ENCODE data around the gene EMILIN2.

Gene EMILIN2

GRCh38 chr18:2879889-2880288 lies 33.1 kb downstream of the EMILIN2 start:
- no peak for DNase-seq

- no peak for DNase-seq
These were observed 33.7 kb downstream of the EMILIN2 start for GRCh38 chr18:2880473-2880872.

- no peak for DNase-seq
These were observed 34.5 kb downstream of the EMILIN2 start for GRCh38 chr18:2881088-2881839.

GRCh38 chr18:2881840-2882195 lies 35.0 kb downstream of the EMILIN2 start:
- DNase-seq = no peak

- DNase-seq = no peak
These were observed 35.4 kb downstream of the EMILIN2 start for GRCh38 chr18:2882201-2882600.

- peak; percentile 40 for DNase-seq
These were observed 36.4 kb downstream of the EMILIN2 start for GRCh38 chr18:2883076-2883735.

- DNase-seq = no peak
These were observed 38.0 kb downstream of the EMILIN2 start for GRCh38 chr18:2884706-2885285.

GRCh38 chr18:2887470-2887869 lies 40.7 kb downstream of the EMILIN2 start:
- no peak for DNase-seq

GRCh38 chr18:2889761-2890192 lies 43.0 kb downstream of the EMILIN2 start:
- no peak for DNase-seq

GRCh38 chr18:2890606-2891005 lies 43.8 kb downstream of the EMILIN2 start:
- no peak for DNase-seq

- DNase-seq = peak; percentile 31
These were observed 45.0 kb downstream of the EMILIN2 start for GRCh38 chr18:2891526-2892431.

GRCh38 chr18:2893056-2893455 lies 46.2 kb downstream of the EMILIN2 start:
- DNase-seq = no peak

- DNase-seq = no peak
These were observed 46.9 kb downstream of the EMILIN2 start for GRCh38 chr18:2893676-2894075.

GRCh38 chr18:2894131-2894840 lies 47.5 kb downstream of the EMILIN2 start:
- DNase-seq = no peak

GRCh38 chr18:2894841-2895370 lies 48.1 kb downstream of the EMILIN2 start:
- no peak for DNase-seq

GRCh38 chr18:2895391-2895790 lies 48.6 kb downstream of the EMILIN2 start:
- no peak for DNase-seq

GRCh38 chr18:2896990-2897389 lies 50.2 kb downstream of the EMILIN2 start:
- no peak for DNase-seq

- no peak for DNase-seq
These were observed 50.8 kb downstream of the EMILIN2 start for GRCh38 chr18:2897448-2898185.

- DNase-seq = no peak
These were observed 51.4 kb downstream of the EMILIN2 start for GRCh38 chr18:2898186-2898640.

GRCh38 chr18:2900684-2901422 lies 54.0 kb downstream of the EMILIN2 start:
- no peak for DNase-seq
